ENCODE results near the gene KCNA2.

KCNA2 gene

DNA sequence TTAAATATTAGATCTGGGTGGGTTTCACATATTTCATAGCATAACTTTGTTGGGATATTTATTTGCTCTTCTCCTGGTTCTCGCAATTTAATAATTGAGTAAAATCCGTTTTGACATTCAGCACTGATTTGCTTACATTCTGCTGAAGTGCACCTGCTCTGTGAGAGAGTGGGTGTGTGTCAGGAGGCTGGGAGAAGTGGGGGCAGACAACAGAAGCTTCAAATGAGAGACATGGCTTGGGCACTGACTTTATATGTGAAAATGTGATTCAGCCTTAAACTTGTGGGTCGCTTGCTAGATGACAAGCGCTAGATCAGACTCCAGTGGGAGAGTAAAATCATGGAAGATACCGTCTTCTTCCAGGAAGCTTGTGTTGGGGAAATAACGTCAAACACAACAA is 32.4 kb upstream of the KCNA2 start:
- Histone ChIP-seq H3K36me3 (ENCODE audit: control insufficient read depth, insufficient read depth, low read length) (no peaks in the 10 kb centered on the region), H3K9ac (no peak overlapping the region), H2AFZ (no peak overlapping the region), H3K27ac (no peak overlapping the region), H3K79me2 (no peaks in the 10 kb centered on the region), H3K4me2 (ENCODE audit: low read length) (no peak overlapping the region), H3K27me3 (ENCODE audit: control insufficient read depth, insufficient read depth, low read length) (no peaks in the 10 kb centered on the region), H3K4me1 (no peaks in the 10 kb centered on the region), H3K9me3 (ENCODE audit: control insufficient read depth, low read length) (no peaks in the 10 kb centered on the region), H3K4me3 (ENCODE audit: low read depth, low read length) (no peak overlapping the region)
- no peak for TF ChIP-seq CTCF (IDR thresholded peaks at IDR 0.05)

DNA sequence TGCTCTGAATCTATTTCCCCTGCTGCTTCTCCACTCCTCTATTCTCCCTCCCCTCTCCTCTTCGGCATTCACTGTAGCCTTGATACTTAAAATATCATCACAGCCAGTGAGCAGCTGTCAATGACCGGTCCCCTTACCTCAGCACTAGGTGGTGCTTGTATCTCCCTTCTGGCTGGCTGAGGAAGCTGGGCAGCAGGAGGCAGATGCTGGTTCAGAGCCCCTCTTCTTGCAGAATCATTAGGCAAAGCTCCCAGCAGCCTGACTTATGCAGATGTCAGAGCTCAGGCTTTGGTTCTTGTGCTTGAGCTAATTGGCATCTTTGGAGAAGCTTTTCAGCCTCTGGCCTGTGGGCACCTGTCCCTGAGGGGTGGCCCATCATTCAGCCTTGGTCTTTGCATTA is 31.9 kb upstream of the KCNA2 start:
- no peak overlapping the region for H3K4me2 ChIP-seq (ENCODE audit: low read length)
- H3K4me1 ChIP-seq: no peaks in the 10 kb centered on the region
- no peak for TF ChIP-seq CTCF (IDR thresholded peaks at IDR 0.05)
- no peaks in the 10 kb centered on the region for H3K27me3 ChIP-seq (ENCODE audit: control insufficient read depth, insufficient read depth, low read length)
- H3K79me2 ChIP-seq: no peaks in the 10 kb centered on the region
- H3K27ac ChIP-seq: no peak overlapping the region
- H2AFZ ChIP-seq: no peak overlapping the region
- H3K36me3 ChIP-seq (ENCODE audit: control insufficient read depth, insufficient read depth, low read length): no peaks in the 10 kb centered on the region
- H3K9ac ChIP-seq: no peak overlapping the region
- no peaks in the 10 kb centered on the region for H3K9me3 ChIP-seq (ENCODE audit: control insufficient read depth, low read length)
- no peak overlapping the region for H3K4me3 ChIP-seq (ENCODE audit: low read depth, low read length)

GRCh38 chr1:110637475-110637874 is 31.3 kb upstream of the KCNA2 start:
- Histone ChIP-seq H3K27ac (no peak overlapping the region), H3K27me3 (ENCODE audit: control insufficient read depth, insufficient read depth, low read length) (no peaks in the 10 kb centered on the region), H3K9me3 (ENCODE audit: control insufficient read depth, low read length) (no peaks in the 10 kb centered on the region), H3K4me1 (no peaks in the 10 kb centered on the region), H3K36me3 (ENCODE audit: control insufficient read depth, insufficient read depth, low read length) (no peaks in the 10 kb centered on the region), H3K4me3 (ENCODE audit: low read depth, low read length) (no peak overlapping the region), H3K9ac (no peak overlapping the region), H2AFZ (no peak overlapping the region), H3K4me2 (ENCODE audit: low read length) (no peak overlapping the region), H3K79me2 (no peaks in the 10 kb centered on the region)
- no peak for TF ChIP-seq CTCF (IDR thresholded peaks at IDR 0.05)

DNA sequence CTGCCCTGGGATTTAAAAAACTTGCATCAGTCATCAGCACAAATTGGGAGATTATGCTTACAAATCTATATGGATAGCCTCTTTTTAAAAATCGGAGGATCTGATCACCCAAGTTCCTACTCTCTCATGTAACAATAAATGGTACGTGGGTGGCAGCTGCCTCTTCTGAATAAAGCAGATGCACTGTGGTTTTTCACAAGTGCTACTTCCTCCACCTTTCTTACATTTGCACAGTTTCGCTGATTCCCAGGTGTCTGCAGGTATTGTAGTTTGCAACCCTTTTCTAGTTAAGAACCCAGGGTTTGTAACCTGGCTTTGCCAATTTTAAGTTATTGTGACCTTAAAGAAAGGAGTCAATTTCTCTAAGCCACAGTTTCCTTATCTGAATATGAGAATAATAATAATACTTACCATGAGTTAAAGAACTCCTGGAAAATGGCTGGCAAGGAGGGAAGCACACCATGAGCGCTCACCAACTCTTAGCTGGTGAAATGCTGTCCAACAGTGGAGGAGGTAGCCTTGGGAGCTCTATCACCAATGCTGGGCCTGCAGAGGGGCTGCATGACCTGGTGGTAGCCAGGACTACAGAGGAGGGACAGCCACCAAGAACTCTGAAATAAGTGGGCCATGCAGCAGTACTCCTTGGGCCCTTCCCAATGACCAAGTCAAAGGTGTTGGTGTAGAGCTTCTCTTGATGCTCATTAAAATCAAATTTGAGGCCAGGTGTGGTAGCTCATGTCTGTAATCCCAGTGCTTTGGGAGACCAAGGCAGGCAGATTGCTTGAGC is 30.2 kb upstream of the KCNA2 start:
- Histone ChIP-seq H3K4me3 (ENCODE audit: low read depth, low read length) (no peak overlapping the region), H3K4me2 (ENCODE audit: low read length) (no peak overlapping the region), H3K36me3 (ENCODE audit: control insufficient read depth, insufficient read depth, low read length) (no peaks in the 10 kb centered on the region), H3K4me1 (no peaks in the 10 kb centered on the region), H3K9me3 (ENCODE audit: control insufficient read depth, low read length) (no peaks in the 10 kb centered on the region), H2AFZ (no peak overlapping the region), H3K27me3 (ENCODE audit: control insufficient read depth, insufficient read depth, low read length) (no peaks in the 10 kb centered on the region), H3K27ac (no peak overlapping the region), H3K9ac (no peak overlapping the region), H3K79me2 (no peaks in the 10 kb centered on the region)
- TF ChIP-seq CTCF (IDR thresholded peaks at IDR 0.05): no peak

- Histone ChIP-seq H3K36me3 (ENCODE audit: control insufficient read depth, insufficient read depth, low read length) (no peaks in the 10 kb centered on the region), H3K9me3 (ENCODE audit: control insufficient read depth, low read length) (no peaks in the 10 kb centered on the region), H3K27me3 (ENCODE audit: control insufficient read depth, insufficient read depth, low read length) (no peaks in the 10 kb centered on the region), H3K9ac (no peak overlapping the region), H3K4me3 (ENCODE audit: low read depth, low read length) (no peak overlapping the region), H3K4me1 (no peaks in the 10 kb centered on the region), H2AFZ (no peak overlapping the region), H3K79me2 (no peaks in the 10 kb centered on the region), H3K4me2 (ENCODE audit: low read length) (no peak overlapping the region), H3K27ac (no peak overlapping the region)
- no peak for TF ChIP-seq CTCF (IDR thresholded peaks at IDR 0.05)
These were observed 29.3 kb upstream of the KCNA2 start for GRCh38 chr1:110635434-110635833.
